Stimulated activated CD8-positive, alpha-beta memory T cell treated with anti-CD3 and anti-CD28 coated beads, Interleukin-15, amount 100 ng/mL, for 4 hours (primary cell): Measurements from ENCODE around the gene CEBPE.
"Not testable (repeated sequence)": the region's sequence is repeated elsewhere in the genome, so short reads cannot be mapped to it uniquely, and the experiment has no call there.

Experiments
- DNase-seq, 2 donors: peaks; one replicate each; pipeline ENCODE4 v3.0.0-alpha.2; 2020; ENCODE audit warnings: low read depth in 2 of 2

CEBPE gene

GRCh38 chr14:23121361-23121771 is 2.3 kb upstream of the CEBPE start:
- DNase-seq, result no peak

- DNase-seq, result peak; percentile 51 to 52
Observed at GRCh38 chr14:23120541-23121251, 1.6 kb upstream of the CEBPE start.

- DNase-seq, result no peak
Observed at GRCh38 chr14:23119363-23120327, 590 bp upstream of the CEBPE start.

GRCh38 chr14:23117371-23118020 is 1.6 kb downstream of the CEBPE start:
- DNase-seq, result no peak

- no peak for DNase-seq
Observed at GRCh38 chr14:23115918-23116317, 3.1 kb downstream of the CEBPE start.

GRCh38 chr14:23115039-23115731 is 3.9 kb downstream of the CEBPE start:
- no peak for DNase-seq

GRCh38 chr14:23114669-23115038 is 4.4 kb downstream of the CEBPE start:
- DNase-seq, result no peak

- DNase-seq, result no peak
Observed at GRCh38 chr14:23114120-23114458, 5.0 kb downstream of the CEBPE start.

GRCh38 chr14:23113431-23114119 is 5.5 kb downstream of the CEBPE start:
- DNase-seq, result no peak

GRCh38 chr14:23112359-23113178 is 6.5 kb downstream of the CEBPE start:
- DNase-seq, result no peak

GRCh38 chr14:23110579-23111365 is 8.3 kb downstream of the CEBPE start:
- DNase-seq, result no peak

GRCh38 chr14:23109769-23110168 is 9.3 kb downstream of the CEBPE start:
- DNase-seq, result no peak

GRCh38 chr14:23108169-23108568 is 10.9 kb downstream of the CEBPE start:
- not testable (repeated sequence) for DNase-seq

GRCh38 chr14:23107620-23108019 is 11.4 kb downstream of the CEBPE start:
- DNase-seq, result not testable (repeated sequence)

GRCh38 chr14:23106747-23107045 is 12.4 kb downstream of the CEBPE start:
- DNase-seq, result no peak

- no peak for DNase-seq
Observed at GRCh38 chr14:23105348-23105824, 13.7 kb downstream of the CEBPE start.

- no peak for DNase-seq
Observed at GRCh38 chr14:23104591-23105347, 14.3 kb downstream of the CEBPE start, which contains the start of gene CIROP. TSS of gene CIROP (minus strand) at chr14:23104989. CDS start at chr14:23104920, 69 bp downstream.

GRCh38 chr14:23104070-23104590 is 14.9 kb downstream of the CEBPE start:
- DNase-seq, result no peak

- no peak for DNase-seq
Observed at GRCh38 chr14:23103581-23103980, 15.5 kb downstream of the CEBPE start.
